Measurements from ENCODE around the gene CIAPIN1.
A peak's percentile ranks its signal among the peaks of the same experiment; 100 is the strongest.
"Not testable (repeated sequence)": the region's sequence is repeated elsewhere in the genome, so short reads cannot be mapped to it uniquely, and the experiment has no call there.

CIAPIN1 gene

GRCh38 chr16:57476546-57477410 is 29.6 kb upstream of the CIAPIN1 start:
- DNase-seq: no peak

GRCh38 chr16:57475711-57476339 is 28.6 kb upstream of the CIAPIN1 start:
- peak; percentile 90 for DNase-seq

- no peak for DNase-seq
Measured at GRCh38 chr16:57474671-57475661, 27.8 kb upstream of the CIAPIN1 start.

GRCh38 chr16:57473906-57474305 is 26.7 kb upstream of the CIAPIN1 start:
- DNase-seq: no peak

- no peak for DNase-seq
Measured at GRCh38 chr16:57473176-57473840, 26.1 kb upstream of the CIAPIN1 start.

- DNase-seq: no peak
Measured at GRCh38 chr16:57472665-57473060, 25.5 kb upstream of the CIAPIN1 start.

- DNase-seq: no peak
Measured at GRCh38 chr16:57471852-57472664, 24.9 kb upstream of the CIAPIN1 start.

- DNase-seq: no peak
Measured at GRCh38 chr16:57471209-57471608, 24.0 kb upstream of the CIAPIN1 start.

- DNase-seq: no peak
Measured at GRCh38 chr16:57470711-57471110, 23.5 kb upstream of the CIAPIN1 start.

- no peak for DNase-seq
Measured at GRCh38 chr16:57469917-57470470, 22.8 kb upstream of the CIAPIN1 start.

GRCh38 chr16:57469046-57469445 is 21.9 kb upstream of the CIAPIN1 start:
- no peak for DNase-seq

GRCh38 chr16:57468346-57468745 is 21.2 kb upstream of the CIAPIN1 start:
- no peak for DNase-seq

- DNase-seq: no peak
Measured at GRCh38 chr16:57464523-57464922, 17.3 kb upstream of the CIAPIN1 start.

- DNase-seq: no peak
Measured at GRCh38 chr16:57462978-57463362, 15.8 kb upstream of the CIAPIN1 start.

GRCh38 chr16:57462209-57462977 is 15.2 kb upstream of the CIAPIN1 start, which contains the start of gene POLR2C:
TSS of gene POLR2C (plus strand) at chr16:57462679. CDS start at chr16:57462725, 46 bp downstream.
- DNase-seq: peak; percentile 94

GRCh38 chr16:57452021-57452420 is 4.8 kb upstream of the CIAPIN1 start:
- no peak for DNase-seq

- peak; percentile 39 for DNase-seq
Measured at GRCh38 chr16:57446531-57447185, 527 bp downstream of the CIAPIN1 start.

- DNase-seq: no peak
Measured at GRCh38 chr16:57445510-57445909, 1.7 kb downstream of the CIAPIN1 start.

GRCh38 chr16:57444711-57445110 is 2.5 kb downstream of the CIAPIN1 start:
- DNase-seq: no peak

- not testable (repeated sequence) for DNase-seq
Measured at GRCh38 chr16:57440551-57440950, 6.6 kb downstream of the CIAPIN1 start.

Measured in stimulated activated CD4-positive, alpha-beta T cell treated with anti-CD3 and anti-CD28 coated beads, Interleukin-15, amount 100 ng/mL, for 24 hours (primary cell).